ENCODE measurements around the gene SCML1.

SCML1 gene

GRCh38 chrX:17707731-17708130 is 29.6 kb upstream of the SCML1 start:
- no peak for DNase-seq
- Histone ChIP-seq H3K79me2 (ENCODE audit: low read length) (no peaks in the 10 kb centered on the region), H3K27me3 (replicated peaks; ENCODE audit: insufficient read depth, low read length) (no peaks in the 10 kb centered on the region), H3K36me3 (replicated peaks; ENCODE audit: insufficient read depth, low read length) (no peaks in the 10 kb centered on the region), H3K9me2 (replicated peaks; ENCODE audit: insufficient read depth, low read length) (no peaks in the 10 kb centered on the region), H3K4me2 (ENCODE audit: low read depth, low read length) (no peak overlapping the region), H3K4me3 (ENCODE audit: low read length) (no peak overlapping the region), H3F3A (ENCODE audit: insufficient read depth, low read length) (no peaks in the 10 kb centered on the region), H3K4me1 (ENCODE audit: low read length) (no peaks in the 10 kb centered on the region), H2AFZ (ENCODE audit: low read length) (no peak overlapping the region), H3K9me3 (replicated peaks; ENCODE audit: insufficient read depth, low read length) (no peaks in the 10 kb centered on the region), H4K20me1 (ENCODE audit: insufficient read depth, low read length) (no peaks in the 10 kb centered on the region), H3K9ac (ENCODE audit: low read length) (no peak overlapping the region), H3K27ac (ENCODE audit: low read length) (no peak overlapping the region)
- TF ChIP-seq CTCF (IDR thresholded peaks at IDR 0.05; ENCODE audit: low read length) (no peak), EZH2 (optimal IDR thresholded peaks at IDR 0.05; ENCODE audit: low read depth, low read length) (no peak), EZH2phosphoT487 (IDR thresholded peaks at IDR 0.05; ENCODE audit: low read length) (no peak)

- Histone ChIP-seq H3F3A (ENCODE audit: insufficient read depth, low read length) (no peaks in the 10 kb centered on the region), H3K9me3 (replicated peaks; ENCODE audit: insufficient read depth, low read length) (no peaks in the 10 kb centered on the region), H3K4me1 (ENCODE audit: low read length) (no peaks in the 10 kb centered on the region), H3K4me3 (ENCODE audit: low read length) (no peak overlapping the region), H3K9me2 (replicated peaks; ENCODE audit: insufficient read depth, low read length) (no peaks in the 10 kb centered on the region), H3K79me2 (ENCODE audit: low read length) (no peaks in the 10 kb centered on the region), H4K20me1 (ENCODE audit: insufficient read depth, low read length) (no peaks in the 10 kb centered on the region), H3K36me3 (replicated peaks; ENCODE audit: insufficient read depth, low read length) (no peaks in the 10 kb centered on the region), H3K27me3 (replicated peaks; ENCODE audit: insufficient read depth, low read length) (no peaks in the 10 kb centered on the region), H3K27ac (ENCODE audit: low read length) (no peak overlapping the region), H3K4me2 (ENCODE audit: low read depth, low read length) (no peak overlapping the region), H3K9ac (ENCODE audit: low read length) (no peak overlapping the region), H2AFZ (ENCODE audit: low read length) (no peak overlapping the region)
- TF ChIP-seq EZH2 (optimal IDR thresholded peaks at IDR 0.05; ENCODE audit: low read depth, low read length) (no peak), EZH2phosphoT487 (IDR thresholded peaks at IDR 0.05; ENCODE audit: low read length) (no peak), CTCF (IDR thresholded peaks at IDR 0.05; ENCODE audit: low read length) (no peak)
- DNase-seq = no peak
These were observed 26.4 kb upstream of the SCML1 start for GRCh38 chrX:17710871-17711301.

GRCh38 chrX:17713288-17713687 is 24.0 kb upstream of the SCML1 start:
- no peaks in the 10 kb centered on the region for H3K9me2 ChIP-seq (replicated peaks; ENCODE audit: insufficient read depth, low read length)
- no peak overlapping the region for H3K27ac ChIP-seq (ENCODE audit: low read length)
- DNase-seq = no peak
- no peaks in the 10 kb centered on the region for H4K20me1 ChIP-seq (ENCODE audit: insufficient read depth, low read length)
- no peak overlapping the region for H3K4me3 ChIP-seq (ENCODE audit: low read length)
- H3K79me2 ChIP-seq (ENCODE audit: low read length) = no peaks in the 10 kb centered on the region
- no peaks in the 10 kb centered on the region for H3K4me1 ChIP-seq (ENCODE audit: low read length)
- H3F3A ChIP-seq (ENCODE audit: insufficient read depth, low read length) = no peaks in the 10 kb centered on the region
- no peak overlapping the region for H3K9ac ChIP-seq (ENCODE audit: low read length)
- H3K36me3 ChIP-seq (replicated peaks; ENCODE audit: insufficient read depth, low read length) = no peaks in the 10 kb centered on the region
- no peaks in the 10 kb centered on the region for H3K27me3 ChIP-seq (replicated peaks; ENCODE audit: insufficient read depth, low read length)
- no peak for TF ChIP-seq CTCF (IDR thresholded peaks at IDR 0.05; ENCODE audit: low read length)
- TF ChIP-seq EZH2 (optimal IDR thresholded peaks at IDR 0.05; ENCODE audit: low read depth, low read length) = no peak
- TF ChIP-seq EZH2phosphoT487 (IDR thresholded peaks at IDR 0.05; ENCODE audit: low read length) = no peak
- H3K9me3 ChIP-seq (replicated peaks; ENCODE audit: insufficient read depth, low read length) = no peaks in the 10 kb centered on the region
- no peak overlapping the region for H2AFZ ChIP-seq (ENCODE audit: low read length)
- H3K4me2 ChIP-seq (ENCODE audit: low read depth, low read length) = no peak overlapping the region
